Measurements from ENCODE around the gene SH3BGRL3.

DNA sequence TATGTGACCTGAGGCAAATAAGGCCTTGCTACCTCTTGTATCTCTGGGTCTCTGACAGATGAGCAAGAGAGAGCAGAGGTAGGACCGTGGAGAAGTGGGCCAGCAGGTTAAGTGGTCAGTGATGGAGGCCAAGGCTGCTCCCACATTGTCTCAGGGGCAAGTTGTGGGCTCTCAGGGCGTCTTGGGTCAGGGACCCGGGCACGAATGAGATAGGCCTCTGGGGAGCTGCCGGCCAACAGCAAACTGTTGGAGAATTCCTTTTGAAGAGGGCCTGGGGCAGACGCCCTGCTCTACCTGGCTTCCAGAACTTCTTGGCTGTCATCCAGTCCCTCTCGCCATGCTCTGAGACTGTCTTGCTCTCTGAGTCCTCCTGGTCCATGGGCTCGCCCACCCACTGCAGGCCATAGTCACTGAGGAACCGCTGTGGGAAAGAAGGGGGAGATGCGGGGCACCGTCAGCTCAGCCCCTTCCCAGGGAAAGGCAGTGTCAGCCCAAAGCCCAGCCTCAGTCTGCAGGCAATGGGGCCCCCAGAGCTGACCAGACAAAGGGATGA lies 14.1 kb downstream of the SH3BGRL3 start:
- TF ChIP-seq, protein P1, sequence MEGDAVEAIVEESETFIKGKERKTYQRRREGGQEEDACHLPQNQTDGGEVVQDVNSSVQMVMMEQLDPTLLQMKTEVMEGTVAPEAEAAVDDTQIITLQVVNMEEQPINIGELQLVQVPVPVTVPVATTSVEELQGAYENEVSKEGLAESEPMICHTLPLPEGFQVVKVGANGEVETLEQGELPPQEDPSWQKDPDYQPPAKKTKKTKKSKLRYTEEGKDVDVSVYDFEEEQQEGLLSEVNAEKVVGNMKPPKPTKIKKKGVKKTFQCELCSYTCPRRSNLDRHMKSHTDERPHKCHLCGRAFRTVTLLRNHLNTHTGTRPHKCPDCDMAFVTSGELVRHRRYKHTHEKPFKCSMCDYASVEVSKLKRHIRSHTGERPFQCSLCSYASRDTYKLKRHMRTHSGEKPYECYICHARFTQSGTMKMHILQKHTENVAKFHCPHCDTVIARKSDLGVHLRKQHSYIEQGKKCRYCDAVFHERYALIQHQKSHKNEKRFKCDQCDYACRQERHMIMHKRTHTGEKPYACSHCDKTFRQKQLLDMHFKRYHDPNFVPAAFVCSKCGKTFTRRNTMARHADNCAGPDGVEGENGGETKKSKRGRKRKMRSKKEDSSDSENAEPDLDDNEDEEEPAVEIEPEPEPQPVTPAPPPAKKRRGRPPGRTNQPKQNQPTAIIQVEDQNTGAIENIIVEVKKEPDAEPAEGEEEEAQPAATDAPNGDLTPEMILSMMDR (IDR thresholded peaks at IDR 0.05), result no peak
- TF ChIP-seq POLR2A (IDR thresholded peaks at IDR 0.05), result no peak

Measured in body of pancreas (tissue), 4 donors.